Measurements from ENCODE around the gene LIX1. TPM values are rescaled to one million over a fixed set of nuclear protein-coding genes. Genes with fewer than 3 reads are reported as not detected.

The LIX1 gene
- total and polyA plus RNA-seq, 2 of the 8 experiments (the other 6 are each of a cell fraction or from before 2014, with no cell fraction given) = 0.26 to 0.45 TPM

DNA sequence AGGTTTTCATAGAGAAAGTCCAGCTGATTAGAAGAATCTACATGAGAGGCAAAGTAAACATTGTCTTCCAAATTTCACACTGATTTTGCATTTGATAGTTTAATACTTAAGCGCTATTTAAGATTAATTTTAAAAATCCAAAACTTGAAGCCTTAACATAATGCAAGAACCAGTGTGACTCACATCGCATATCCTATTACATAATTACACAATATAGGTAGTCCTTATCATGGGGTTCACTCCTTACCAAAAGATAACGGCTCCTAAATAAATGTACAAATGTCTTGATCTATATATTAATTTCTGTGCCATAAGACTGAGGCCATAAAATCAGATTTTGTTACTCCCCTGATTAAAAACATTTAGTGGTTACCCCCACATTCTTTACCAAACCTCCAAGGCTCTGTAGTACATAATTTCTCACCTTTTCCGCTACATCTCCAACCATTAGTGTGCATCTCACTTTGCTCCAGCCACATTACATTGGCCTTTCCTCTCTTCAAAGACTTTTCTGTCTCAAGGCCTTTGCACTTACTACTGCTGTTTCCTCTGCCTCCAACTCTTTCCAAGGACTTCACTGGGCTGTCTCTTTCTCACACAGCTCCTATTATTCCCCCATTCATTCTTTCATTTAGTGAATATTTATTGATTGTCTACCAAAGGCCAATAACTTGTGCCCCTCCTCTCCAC lies 39.6 kb upstream of the LIX1 start:
- H2BK120ac ChIP-seq (replicated peaks; ENCODE audit: low read depth, low read length) = no peak overlapping the region
- H3K14ac ChIP-seq (ENCODE audit: insufficient read length) = no peak overlapping the region
- TF ChIP-seq, protein P1, sequence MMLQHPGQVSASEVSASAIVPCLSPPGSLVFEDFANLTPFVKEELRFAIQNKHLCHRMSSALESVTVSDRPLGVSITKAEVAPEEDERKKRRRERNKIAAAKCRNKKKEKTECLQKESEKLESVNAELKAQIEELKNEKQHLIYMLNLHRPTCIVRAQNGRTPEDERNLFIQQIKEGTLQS (IDR thresholded peaks at IDR 0.05; ENCODE audit: insufficient read depth, low read depth, low read length) = no peak
- TF ChIP-seq, protein P2, sequence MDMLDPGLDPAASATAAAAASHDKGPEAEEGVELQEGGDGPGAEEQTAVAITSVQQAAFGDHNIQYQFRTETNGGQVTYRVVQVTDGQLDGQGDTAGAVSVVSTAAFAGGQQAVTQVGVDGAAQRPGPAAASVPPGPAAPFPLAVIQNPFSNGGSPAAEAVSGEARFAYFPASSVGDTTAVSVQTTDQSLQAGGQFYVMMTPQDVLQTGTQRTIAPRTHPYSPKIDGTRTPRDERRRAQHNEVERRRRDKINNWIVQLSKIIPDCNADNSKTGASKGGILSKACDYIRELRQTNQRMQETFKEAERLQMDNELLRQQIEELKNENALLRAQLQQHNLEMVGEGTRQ (IDR thresholded peaks at IDR 0.05; ENCODE audit: low read length) = no peak
- no peak for TF ChIP-seq CBX5 (IDR thresholded peaks at IDR 0.05; ENCODE audit: low read depth, low read length)
- H3K23ac ChIP-seq (ENCODE audit: insufficient read length) = no peak overlapping the region
- H2BK5ac ChIP-seq (ENCODE audit: low read depth, low read length) = no peak overlapping the region
- no peaks in the 10 kb centered on the region for H3K79me1 ChIP-seq (ENCODE audit: low read depth, low read length)
- H4K8ac ChIP-seq (ENCODE audit: extremely low read depth, insufficient read depth, low read length) = no peak overlapping the region
- FAIRE-seq = no peak
- H3K79me2 ChIP-seq (ENCODE audit: control insufficient read depth in 1 of 2, insufficient read depth in 2 of 2, low read length in 2 of 2) = peaks cover 0 to 33% of the 10 kb centered on the region in 2 experiments; a peak in 3 of 4 replicates
- 0 out of 2 replicates have a peak, but pooled peaks cover 6% of the 10 kb centered on the region for H3K23me2 ChIP-seq (ENCODE audit: low read depth, low read length)
- no peak overlapping the region for H3K27ac ChIP-seq (ENCODE audit: low read depth, low read length)
- H3K9ac ChIP-seq (replicated peaks in 1 of 4; ENCODE audit: extremely low read depth in 1 of 4, low read depth in 3 of 4, low read length in 3 of 4) = peak overlapping the region in 2 of 4 experiments; percentile 71 to 87; a peak in 2 of 7 replicates
- H2AFZ ChIP-seq (ENCODE audit: low read length) = no peak overlapping the region
- no peak overlapping the region; the same call in 1 of the 2 replicates for H2AK5ac ChIP-seq (ENCODE audit: low read depth, low read length)
- CTCF ChIA-PET (ENCODE audit: partially characterized antibody) = interaction anchor here (1.0 to 1.5 kb wide), 2 partner anchors 12 to 580 kb away, joined by 3 read pairs; no protein-coding TSS in a partner anchor
- H3K27me3 ChIP-seq (replicated peaks in 1 of 4; ENCODE audit: control insufficient read depth in 3 of 4, extremely low read depth in 1 of 4, insufficient read depth in 3 of 4, low read length in 3 of 4) = peaks cover 0 to 8% (median 6%) of the 10 kb centered on the region in 4 experiments; a peak in 5 of 7 replicates
- 88% methylated on average over 4 of the region's 4 CpGs; no CpG with 5 or more reads in 1 of the 2 experiments for WGBS, 2 experiments (ENCODE audit: extremely low coverage in 1 of 2, insufficient coverage in 1 of 2, insufficient read length in 1 of 2, insufficient replicate concordance in 2 of 2, low coverage in 1 of 2, low lambda C conversion rate in 2 of 2, missing lambda C conversion rate in 1 of 2)
- peaks cover 0 to 4% (median 0%) of the 10 kb centered on the region in 4 experiments; a peak in 1 of 7 replicates for H3K4me1 ChIP-seq (replicated peaks in 1 of 4; ENCODE audit: control insufficient read depth in 3 of 4, insufficient read depth in 4 of 4, low read length in 3 of 4)
- DNase-seq (ENCODE audit: low read depth in 1 of 2, low spot score in 2 of 2) = no peak
- no peak overlapping the region for H3K56ac ChIP-seq (replicated peaks; ENCODE audit: insufficient read length, low read depth, low read length)
- peak overlapping the region; percentile 68 to 77 for H3K4me2 ChIP-seq (ENCODE audit: insufficient read depth in 1 of 2, low read depth in 2 of 2, low read length in 2 of 2)
- H4K20me1 ChIP-seq (replicated peaks in 1 of 2; ENCODE audit: control insufficient read depth in 1 of 2, insufficient read depth in 2 of 2, low read length in 2 of 2) = no peaks in the 10 kb centered on the region
- POLR2A ChIA-PET (ENCODE audit: partially characterized antibody) = interaction anchor here (0.6 to 1.1 kb wide), 3 partner anchors 9 to 21 kb away, joined by 3 to 5 read pairs (median 3); no protein-coding TSS in a partner anchor
- no peak overlapping the region for H4K91ac ChIP-seq (replicated peaks; ENCODE audit: insufficient read length, low read length)
- H3K36me3 ChIP-seq (ENCODE audit: control insufficient read depth in 2 of 4, insufficient read depth in 4 of 4, low read length in 3 of 4) = peaks cover 6 to 28% (median 15%) of the 10 kb centered on the region in 4 experiments; a peak in 7 of 8 replicates
- no peak overlapping the region for H4K5ac ChIP-seq (ENCODE audit: insufficient read length, low read depth, low read length)
- H3K18ac ChIP-seq (ENCODE audit: extremely low read depth, low read length) = no peak overlapping the region
- H2BK15ac ChIP-seq (ENCODE audit: low read length) = no peak overlapping the region
- no peak overlapping the region for H2BK20ac ChIP-seq (ENCODE audit: low read length)
- no peak overlapping the region for H2BK12ac ChIP-seq (ENCODE audit: low read depth, low read length)
- H3K4me3 ChIP-seq (ENCODE audit: extremely low read depth in 1 of 4, insufficient read depth in 2 of 4, low read depth in 3 of 4, low read length in 4 of 4) = peak overlapping the region; percentile 93 to 97 (median 96)
- H3K4ac ChIP-seq (replicated peaks; ENCODE audit: insufficient read length, low read depth, low read length) = no peak overlapping the region
- no peaks in the 10 kb centered on the region for H3K9me3 ChIP-seq (ENCODE audit: insufficient read depth in 2 of 2, low read depth in 1 of 2, low read length in 1 of 2)
